HUES64 (cell line): ENCODE data around the gene CDH20.
"Not testable (repeated sequence)": the region's sequence is repeated elsewhere in the genome, so short reads cannot be mapped to it uniquely, and the experiment has no call there.

Source experiments
- H3K27ac ChIP-seq: 2 replicates; pipeline ENCODE4 v1.7.0; 2013; ENCODE audit warnings: low read depth, low read length, inconsistent platforms
- H3K27me3 ChIP-seq: 2 replicates; pipeline ENCODE4 v1.6.1; 2013; ENCODE audit warnings: mild to moderate bottlenecking, low read length; ENCODE audit not compliant: insufficient read depth
- H3K36me3 ChIP-seq: 2 replicates; pipeline ENCODE4 v1.6.1; 2013; ENCODE audit warnings: mild to moderate bottlenecking, low read length; ENCODE audit not compliant: insufficient read depth
- H3K4me1 ChIP-seq: 2 replicates; pipeline ENCODE4 v1.6.1; 2013; ENCODE audit warnings: mild to moderate bottlenecking, low read length, moderate library complexity; ENCODE audit not compliant: insufficient read depth
- H3K4me3 ChIP-seq: 2 replicates; pipeline ENCODE4 v1.5.1; 2013; ENCODE audit warnings: mild to moderate bottlenecking, low read length, moderate library complexity
- H3K9ac ChIP-seq: 2 replicates; pipeline ENCODE4 v1.6.1; 2013; ENCODE audit warnings: mild to moderate bottlenecking, low read depth, low read length
- H3K9me3 ChIP-seq: 2 replicates; pipeline ENCODE4 v1.6.1; 2013; ENCODE audit warnings: low read depth, low read length; ENCODE audit not compliant: insufficient read depth
- WGBS: fragments of 150-250, 120-280 bp; methylation state at CpG from one replicate; pipeline ENCODE4 v1.1.7; 2013; ENCODE audit warnings: missing lambda C conversion rate; 5-methylcytosine and 5-hydroxymethylcytosine counted together

The CDH20 gene

GRCh38 chr18:61350578-61350977, 17.3 kb downstream of the CDH20 start:
- WGBS: 87% methylated on average over 2 of the region's 2 CpGs
- H3K27me3 ChIP-seq: no peaks in the 10 kb centered on the region
- no peaks in the 10 kb centered on the region for H3K36me3 ChIP-seq
- no peaks in the 10 kb centered on the region; the same call in 1 of the 2 replicates for H3K4me1 ChIP-seq
- no peak overlapping the region for H3K4me3 ChIP-seq
- no peaks in the 10 kb centered on the region for H3K9me3 ChIP-seq
- no peak overlapping the region for H3K9ac ChIP-seq
- no peak overlapping the region for H3K27ac ChIP-seq

DNA sequence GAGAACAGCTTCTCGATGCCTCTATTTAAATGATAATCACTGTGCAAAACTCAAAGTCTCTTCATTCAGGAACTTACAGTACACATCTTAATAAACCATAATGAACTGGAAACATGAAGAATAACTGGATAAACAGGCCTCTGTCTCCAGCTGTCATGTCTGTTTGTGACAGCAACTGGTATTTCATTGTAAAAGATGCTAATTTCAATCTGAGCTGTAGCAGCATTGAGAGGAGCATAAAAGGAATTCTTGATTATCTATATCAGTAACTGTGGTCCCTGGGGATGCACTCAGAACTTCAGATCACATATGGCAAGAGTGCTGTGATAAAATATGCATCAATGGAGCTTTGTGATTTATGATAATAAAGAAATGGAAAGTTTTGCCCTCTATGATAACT, 18.8 kb downstream of the CDH20 start:
- 89% methylated on average over 1 of the region's 1 CpG for WGBS
- Histone ChIP-seq H3K27ac (no peak overlapping the region), H3K9ac (no peak overlapping the region), H3K9me3 (no peaks in the 10 kb centered on the region), H3K4me3 (no peak overlapping the region), H3K27me3 (no peaks in the 10 kb centered on the region), H3K36me3 (no peaks in the 10 kb centered on the region), H3K4me1 (peaks cover 5% of the 10 kb centered on the region)

- no peaks in the 10 kb centered on the region for H3K9me3 ChIP-seq
- no peak overlapping the region for H3K4me3 ChIP-seq
- no peak overlapping the region for H3K27ac ChIP-seq
- peaks cover 5% of the 10 kb centered on the region for H3K4me1 ChIP-seq
- no peaks in the 10 kb centered on the region for H3K27me3 ChIP-seq
- no peak overlapping the region for H3K9ac ChIP-seq
- H3K36me3 ChIP-seq: no peaks in the 10 kb centered on the region
Measured at GRCh38 chr18:61352611-61353010, 19.4 kb downstream of the CDH20 start.

DNA sequence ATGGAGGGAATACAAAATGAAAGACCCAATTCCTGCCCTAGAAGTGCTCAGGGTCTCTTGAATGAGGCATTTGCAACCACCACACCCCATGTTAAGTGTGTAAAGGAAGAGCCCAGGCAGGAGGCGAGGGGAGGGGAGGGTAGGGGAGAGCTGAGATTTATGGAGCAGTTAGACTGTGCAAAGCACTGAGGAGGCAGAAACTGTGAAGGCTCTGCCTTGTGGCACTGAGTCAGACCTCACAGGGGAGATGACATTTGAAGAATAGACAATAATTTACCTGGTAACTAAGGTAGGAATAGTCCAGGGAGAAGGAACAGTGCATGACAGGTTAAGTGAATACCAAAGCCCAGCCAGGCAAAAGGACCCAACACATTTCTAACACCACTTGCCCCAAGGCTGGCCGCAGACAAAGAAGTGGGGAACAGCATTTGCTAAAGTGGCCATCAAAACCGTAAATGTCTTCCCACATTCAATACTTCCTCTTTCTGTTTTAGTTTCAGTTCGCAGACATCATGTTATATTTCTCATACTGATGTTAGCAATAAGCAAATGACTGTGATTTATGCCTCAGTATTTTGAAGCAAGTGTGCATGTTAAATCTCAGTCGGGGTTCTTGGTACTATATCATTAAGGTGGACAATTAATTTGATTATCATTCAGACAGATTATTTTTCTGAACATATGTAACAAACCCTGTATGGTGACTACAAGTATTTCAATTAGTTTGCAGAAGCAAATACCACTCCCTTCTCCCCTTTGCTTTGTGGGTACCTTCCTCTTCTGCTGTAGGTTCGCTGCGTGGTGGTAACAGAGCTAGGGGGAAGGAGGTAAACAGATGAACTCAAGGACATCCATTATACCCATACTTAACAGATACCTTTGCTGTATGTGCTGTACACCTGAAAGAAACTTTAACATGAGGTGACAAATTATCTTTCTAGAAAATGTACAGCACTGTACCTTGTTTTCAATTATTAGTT, 27.5 kb downstream of the CDH20 start:
- H3K9ac ChIP-seq: no peak overlapping the region
- H3K27ac ChIP-seq: no peak overlapping the region
- 75% methylated on average over 4 of the region's 7 CpGs for WGBS
- H3K4me3 ChIP-seq: no peak overlapping the region
- H3K27me3 ChIP-seq: no peaks in the 10 kb centered on the region
- no peaks in the 10 kb centered on the region for H3K36me3 ChIP-seq
- H3K4me1 ChIP-seq: peaks cover 5% of the 10 kb centered on the region; the same call in 1 of the 2 replicates
- H3K9me3 ChIP-seq: no peaks in the 10 kb centered on the region

- H3K9me3 ChIP-seq: no peaks in the 10 kb centered on the region
- H3K4me1 ChIP-seq: no peaks in the 10 kb centered on the region
- H3K9ac ChIP-seq: no peak overlapping the region
- no peaks in the 10 kb centered on the region for H3K36me3 ChIP-seq
- H3K4me3 ChIP-seq: no peak overlapping the region
- no peaks in the 10 kb centered on the region for H3K27me3 ChIP-seq
- WGBS: no CpG with 5 or more reads among the region's 1 CpG
- no peak overlapping the region for H3K27ac ChIP-seq
Measured at GRCh38 chr18:61362511-61362910, 29.3 kb downstream of the CDH20 start.

GRCh38 chr18:61364953-61365352, 31.7 kb downstream of the CDH20 start:
- Histone ChIP-seq H3K36me3 (no peaks in the 10 kb centered on the region), H3K9ac (no peak overlapping the region), H3K9me3 (no peaks in the 10 kb centered on the region), H3K4me3 (no peak overlapping the region), H3K27ac (no peak overlapping the region), H3K4me1 (no peaks in the 10 kb centered on the region), H3K27me3 (no peaks in the 10 kb centered on the region)
- 100% methylated on average over 1 of the region's 1 CpG for WGBS

DNA sequence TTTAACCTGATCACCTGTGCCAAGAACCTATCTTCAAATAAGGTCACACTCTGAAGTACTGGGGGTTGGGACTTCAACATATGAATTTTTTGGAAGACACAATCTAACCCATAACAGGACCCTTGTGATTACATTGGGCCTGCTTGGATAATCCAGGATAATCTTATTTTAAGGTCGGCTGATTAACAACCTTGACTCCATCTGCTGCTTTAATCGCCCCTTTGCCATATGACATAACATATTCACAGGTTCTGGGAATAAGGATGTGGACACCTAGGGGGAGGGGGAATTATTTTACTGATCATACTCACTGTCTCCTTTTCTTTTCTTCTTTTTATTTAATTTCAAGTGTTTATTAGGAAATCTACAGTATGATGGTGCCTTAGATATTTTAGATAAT, 34.8 kb downstream of the CDH20 start:
- no peak overlapping the region for H3K27ac ChIP-seq
- no peaks in the 10 kb centered on the region for H3K4me1 ChIP-seq
- H3K9ac ChIP-seq: no peak overlapping the region
- H3K9me3 ChIP-seq: no peaks in the 10 kb centered on the region
- WGBS: 87% methylated on average over 1 of the region's 2 CpGs
- H3K4me3 ChIP-seq: no peak overlapping the region
- H3K27me3 ChIP-seq: no peaks in the 10 kb centered on the region
- no peaks in the 10 kb centered on the region for H3K36me3 ChIP-seq

DNA sequence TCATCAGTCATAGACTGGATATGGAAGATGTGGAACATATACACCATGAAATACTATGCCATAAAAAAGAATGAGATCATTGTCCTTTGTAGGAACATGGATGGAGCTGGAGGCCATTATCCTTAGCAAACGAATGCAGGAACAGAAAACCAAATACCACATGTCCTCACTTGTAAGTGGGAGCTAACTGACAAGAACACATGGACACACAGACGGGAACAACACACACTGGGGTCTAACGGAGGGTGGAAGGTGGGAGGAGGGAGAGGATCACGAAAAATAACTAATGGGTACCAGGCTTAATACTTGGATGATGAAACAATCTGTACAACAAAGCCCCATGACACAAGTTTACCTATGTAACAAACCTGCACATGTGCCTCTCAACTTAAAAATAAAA, 36.4 kb downstream of the CDH20 start:
- not testable (repeated sequence) for H3K4me1 ChIP-seq, H3K4me3 ChIP-seq, H3K27me3 ChIP-seq, H3K27ac ChIP-seq, H3K9ac ChIP-seq, H3K36me3 ChIP-seq, H3K9me3 ChIP-seq
- WGBS: 95% methylated on average over 4 of the region's 4 CpGs

GRCh38 chr18:61371111-61371510, 37.9 kb downstream of the CDH20 start:
- H3K9me3 ChIP-seq: no peaks in the 10 kb centered on the region
- H3K9ac ChIP-seq: no peak overlapping the region
- no peaks in the 10 kb centered on the region for H3K4me1 ChIP-seq
- no peak overlapping the region for H3K27ac ChIP-seq
- H3K27me3 ChIP-seq: no peaks in the 10 kb centered on the region
- 83% methylated on average over 1 of the region's 2 CpGs for WGBS
- H3K36me3 ChIP-seq: no peaks in the 10 kb centered on the region
- H3K4me3 ChIP-seq: no peak overlapping the region

- Histone ChIP-seq H3K9me3 (no peaks in the 10 kb centered on the region), H3K36me3 (no peaks in the 10 kb centered on the region), H3K27me3 (no peaks in the 10 kb centered on the region), H3K4me3 (no peak overlapping the region), H3K27ac (no peak overlapping the region), H3K9ac (no peak overlapping the region), H3K4me1 (no peaks in the 10 kb centered on the region)
- 88% methylated on average over 4 of the region's 4 CpGs for WGBS
Measured at GRCh38 chr18:61379827-61380226, 46.6 kb downstream of the CDH20 start.

DNA sequence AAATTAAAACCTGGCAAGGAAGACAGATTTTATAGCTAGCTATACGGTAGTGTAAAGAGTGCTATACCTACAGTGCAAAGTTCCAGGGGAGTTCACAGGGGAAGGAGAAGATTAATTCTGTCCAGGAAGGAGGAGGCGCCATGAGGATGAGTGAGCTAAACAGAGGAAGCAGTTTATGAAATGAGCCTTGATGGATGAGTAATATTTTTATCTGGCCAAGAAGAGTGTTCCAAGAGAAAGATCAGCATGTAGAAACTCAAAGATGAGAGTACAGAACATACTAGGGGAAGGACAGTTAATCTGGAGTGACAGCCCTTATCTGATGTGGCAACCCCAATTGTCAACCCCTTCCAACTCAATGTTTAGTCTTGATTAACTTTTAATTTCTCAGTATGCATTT, 54.8 kb downstream of the CDH20 start:
- no peak overlapping the region for H3K9ac ChIP-seq
- WGBS: 95% methylated on average over 2 of the region's 2 CpGs
- H3K27me3 ChIP-seq: no peaks in the 10 kb centered on the region
- no peaks in the 10 kb centered on the region for H3K4me1 ChIP-seq
- no peaks in the 10 kb centered on the region for H3K36me3 ChIP-seq
- no peak overlapping the region for H3K27ac ChIP-seq
- no peaks in the 10 kb centered on the region for H3K9me3 ChIP-seq
- no peak overlapping the region for H3K4me3 ChIP-seq

DNA sequence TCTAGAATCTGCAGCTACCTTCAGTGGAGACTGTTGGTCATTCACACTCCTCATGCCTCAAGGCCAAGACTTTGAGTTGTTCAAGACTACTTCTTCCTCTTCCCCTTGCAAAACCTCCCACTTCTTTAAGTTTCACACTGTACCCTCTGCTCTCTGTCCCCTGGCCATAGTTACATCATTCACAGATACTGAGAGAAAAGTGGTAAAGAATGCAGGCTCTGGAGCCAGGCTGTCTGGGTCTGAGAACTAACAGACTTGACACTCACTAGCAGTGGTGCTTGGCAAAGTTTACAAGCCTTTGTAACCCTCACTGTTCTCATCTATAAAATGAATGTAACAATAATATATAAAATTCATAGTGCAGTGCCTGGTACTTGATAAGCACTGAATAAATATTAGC, 61.8 kb downstream of the CDH20 start:
- Histone ChIP-seq H3K27me3 (no peaks in the 10 kb centered on the region), H3K9me3 (no peaks in the 10 kb centered on the region), H3K9ac (no peak overlapping the region), H3K27ac (no peak overlapping the region), H3K4me3 (no peak overlapping the region), H3K4me1 (no peaks in the 10 kb centered on the region), H3K36me3 (no peaks in the 10 kb centered on the region)
